Ovary (tissue), 9 donors: ENCODE data around the gene ATG4D. TPM values are rescaled to one million over a fixed set of nuclear protein-coding genes. Genes with fewer than 3 reads are reported as not detected.

Source experiments
- DNase-seq, 5 donors: peaks; one replicate each; pipeline ENCODE4 v3.0.0-alpha.2; 2019 to 2020
- H3K27ac ChIP-seq, 2 donors: fragments of 200-600 bp; one replicate each; pipeline versions ENCODE4 v1.5.1 to v1.8.0; 2019 to 2022
- H3K27me3 ChIP-seq: fragments of 200-600 bp; one replicate; pipeline ENCODE4 v1.8.0; 2022
- H3K36me3 ChIP-seq: fragments of 200-600 bp; sonication (generic); one replicate; pipeline ENCODE4 v1.5.1; 2019
- H3K4me1 ChIP-seq: one replicate; pipeline ENCODE4 v1.8.1; 2013; ENCODE audit warnings: mild to moderate bottlenecking, moderate library complexity; ENCODE audit not compliant: insufficient read depth
- H3K4me3 ChIP-seq: fragments of 200-600 bp; sonication (generic); one replicate; pipeline ENCODE4 v1.5.1; 2017
- H3K9me3 ChIP-seq, 2 donors: fragments of 200-600 bp in 1 of 2; sonication (generic) in 1 of 2; one replicate each; pipeline versions ENCODE4 v1.5.1 to v1.8.1; 2013 to 2019; ENCODE audit warnings: mild to moderate bottlenecking in 1 of 2, moderate library complexity in 1 of 2
- EP300 ChIP-seq: sonication (generic); formaldehyde crosslinking; IDR thresholded peaks from one replicate; pipeline ENCODE4 v1.6.1; 2017; ENCODE audit warnings: antibody characterized with exemption
- POLR2A ChIP-seq: fragments of 450-650 bp; IDR thresholded peaks from one replicate; pipeline ENCODE4 v1.6.1; 2017; ENCODE audit warnings: antibody characterized with exemption, mild to moderate bottlenecking, moderate library complexity
- WGBS, 3 donors: extraction: QIAGEN DNeasy Blood & Tissue Kit in 1 of 3; methylation state at CpG; one replicate each; pipeline versions ENCODE4 v1.1.5 to v1.1.7; 2013 to 2017; 5-methylcytosine and 5-hydroxymethylcytosine counted together
- intact Hi-C, 4 donors: fragments of 100-400 bp; cut with DNase I; formaldehyde crosslinking; loops; one replicate each; pipeline versions ENCODE4 v1.11.0 to v1.15.1; 2022 to 2023
- polyA plus RNA-seq, 2 donors: library from polyadenylated mRNA; stranded (reverse); fragments of 200-250 nt in 1 of 2; fragments of 350-450 nt in 1 of 2; fragmentation: Illumina TruSeq in 1 of 2; extraction: RNeasy Lipid Tissue Mini Kit (QIAGEN cat#74804) in 1 of 2; gene quantifications; one replicate each; pipeline ENCODE4 v1.2.3, GENCODE V29; 2013 to 2014
- total RNA-seq, 7 donors: library from RNA; depleted of rRNA in 2 of 7; stranded (reverse); fragments of >200 nt in 2 of 7; fragmentation: NEBNext Ultra II Directional in 3 of 7; extraction: Animal tissue kit (Norgen Biotek cat#: 25700) in 3 of 7; gene quantifications; one replicate each; pipeline versions ENCODE4 v1.1.0 to v1.2.4, GENCODE V29; 2016 to 2023
- TF ChIP-seq, protein P1 (sequence below), 3 donors: fragments of 450-650 bp in 2 of 3; fragments of 200-600 bp in 1 of 3; IDR thresholded peaks; one replicate each; pipeline versions ENCODE4 v1.5.1 to v1.8.0; 2016 to 2022; ENCODE audit warnings: antibody characterized with exemption in 3 of 3, mild to moderate bottlenecking in 1 of 3
- donor health status: DM: no; HTN: no; CAD: no; lungs with moderate emphysema.
- donor health status: DM: no; HTN: no; CAD: no.
- donor health status: Bipolar disorder and iron deficiency.
- donor health status: DM: yes; HTN: yes; CAD: no.
- donor health status: DM: no; HTN: no; CAD: no.
- donor health status: DM: yes; HTN: yes; CAD: no.

ATG4D gene
- total and polyA plus RNA-seq, 9 donors, result 3.1 to 26.9 (median 21.1) TPM

DNA sequence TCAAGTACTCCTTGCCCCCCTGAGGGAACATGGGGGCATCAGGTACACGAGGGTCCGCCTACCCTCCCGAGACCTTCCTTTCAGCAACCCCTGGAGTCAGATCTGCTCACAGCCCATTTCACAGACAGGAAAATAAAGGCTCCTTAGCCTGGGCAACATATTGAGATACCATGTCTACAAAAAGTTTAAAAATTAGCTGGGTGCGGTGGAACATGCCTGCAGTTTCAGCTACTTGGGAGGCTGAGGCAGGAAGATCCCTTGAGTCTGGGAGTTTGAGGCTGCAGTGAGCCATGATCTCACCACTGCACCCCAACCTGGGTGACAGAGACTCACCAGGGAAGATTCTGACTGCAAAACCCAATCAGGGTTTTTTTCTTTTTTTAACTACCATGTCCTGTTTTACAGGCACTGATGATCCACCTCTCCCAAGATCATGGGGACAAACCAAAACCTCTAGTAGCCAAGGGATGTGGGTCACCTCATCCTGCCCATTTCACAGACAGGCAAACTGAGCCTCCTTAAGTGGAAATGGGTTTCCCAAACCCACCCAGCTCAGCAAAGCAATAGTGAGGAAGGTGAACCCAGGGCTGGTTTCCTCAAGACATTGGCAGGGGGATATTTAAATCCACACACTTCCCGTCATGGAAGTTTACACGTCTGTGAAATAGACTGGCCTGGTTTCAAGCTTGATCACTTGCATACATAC lies 31.5 kb downstream of the ATG4D start:
- H3K9me3 ChIP-seq, result no peaks in the 10 kb centered on the region
- H3K4me1 ChIP-seq, result no peaks in the 10 kb centered on the region
- no peak overlapping the region for H3K27ac ChIP-seq
- no peaks in the 10 kb centered on the region for H3K36me3 ChIP-seq
- intact Hi-C loops, result no loop called here
- no peak overlapping the region for H3K4me3 ChIP-seq
- no peaks in the 10 kb centered on the region for H3K27me3 ChIP-seq
- 66 to 78% (median 76%) methylated on average over 6 of the region's 6 CpGs for WGBS, 3 donors
- TF ChIP-seq EP300, result no peak
- TF ChIP-seq POLR2A, result no peak
- TF ChIP-seq, protein P1, sequence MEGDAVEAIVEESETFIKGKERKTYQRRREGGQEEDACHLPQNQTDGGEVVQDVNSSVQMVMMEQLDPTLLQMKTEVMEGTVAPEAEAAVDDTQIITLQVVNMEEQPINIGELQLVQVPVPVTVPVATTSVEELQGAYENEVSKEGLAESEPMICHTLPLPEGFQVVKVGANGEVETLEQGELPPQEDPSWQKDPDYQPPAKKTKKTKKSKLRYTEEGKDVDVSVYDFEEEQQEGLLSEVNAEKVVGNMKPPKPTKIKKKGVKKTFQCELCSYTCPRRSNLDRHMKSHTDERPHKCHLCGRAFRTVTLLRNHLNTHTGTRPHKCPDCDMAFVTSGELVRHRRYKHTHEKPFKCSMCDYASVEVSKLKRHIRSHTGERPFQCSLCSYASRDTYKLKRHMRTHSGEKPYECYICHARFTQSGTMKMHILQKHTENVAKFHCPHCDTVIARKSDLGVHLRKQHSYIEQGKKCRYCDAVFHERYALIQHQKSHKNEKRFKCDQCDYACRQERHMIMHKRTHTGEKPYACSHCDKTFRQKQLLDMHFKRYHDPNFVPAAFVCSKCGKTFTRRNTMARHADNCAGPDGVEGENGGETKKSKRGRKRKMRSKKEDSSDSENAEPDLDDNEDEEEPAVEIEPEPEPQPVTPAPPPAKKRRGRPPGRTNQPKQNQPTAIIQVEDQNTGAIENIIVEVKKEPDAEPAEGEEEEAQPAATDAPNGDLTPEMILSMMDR (IDR thresholded peaks at IDR 0.05), result no peak
- DNase-seq, result no peak

DNA sequence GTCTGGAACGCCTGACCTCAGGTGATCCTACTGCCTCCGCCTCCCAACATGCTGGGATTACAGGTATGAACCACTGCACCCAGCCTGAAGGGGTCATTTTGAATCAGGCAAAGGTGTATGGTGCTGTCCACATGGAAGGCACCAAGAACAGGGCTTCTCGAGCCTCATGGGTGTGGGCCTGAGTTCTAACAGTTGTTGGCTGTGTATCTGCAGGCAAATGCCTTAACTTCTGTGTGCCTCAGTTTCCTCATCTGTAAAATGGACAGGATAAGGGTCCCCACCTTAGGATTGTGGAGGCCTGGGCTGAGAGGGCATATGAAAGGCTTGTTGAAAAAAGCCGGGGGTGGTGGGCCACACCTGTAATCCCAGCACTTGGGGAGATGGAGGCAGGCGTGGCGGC lies 34.2 kb downstream of the ATG4D start:
- WGBS, 3 donors, result 83 to 98% (median 95%) methylated on average over 6 of the region's 6 CpGs
- Histone ChIP-seq H3K4me3 (no peak overlapping the region), H3K9me3 (no peaks in the 10 kb centered on the region), H3K4me1 (no peaks in the 10 kb centered on the region), H3K27me3 (no peaks in the 10 kb centered on the region), H3K36me3 (no peaks in the 10 kb centered on the region), H3K27ac (no peak overlapping the region)
- no peak for DNase-seq
- TF ChIP-seq, protein P1 (IDR thresholded peaks at IDR 0.05), result no peak
- TF ChIP-seq EP300, result no peak
- intact Hi-C loops, result no loop called here

DNA sequence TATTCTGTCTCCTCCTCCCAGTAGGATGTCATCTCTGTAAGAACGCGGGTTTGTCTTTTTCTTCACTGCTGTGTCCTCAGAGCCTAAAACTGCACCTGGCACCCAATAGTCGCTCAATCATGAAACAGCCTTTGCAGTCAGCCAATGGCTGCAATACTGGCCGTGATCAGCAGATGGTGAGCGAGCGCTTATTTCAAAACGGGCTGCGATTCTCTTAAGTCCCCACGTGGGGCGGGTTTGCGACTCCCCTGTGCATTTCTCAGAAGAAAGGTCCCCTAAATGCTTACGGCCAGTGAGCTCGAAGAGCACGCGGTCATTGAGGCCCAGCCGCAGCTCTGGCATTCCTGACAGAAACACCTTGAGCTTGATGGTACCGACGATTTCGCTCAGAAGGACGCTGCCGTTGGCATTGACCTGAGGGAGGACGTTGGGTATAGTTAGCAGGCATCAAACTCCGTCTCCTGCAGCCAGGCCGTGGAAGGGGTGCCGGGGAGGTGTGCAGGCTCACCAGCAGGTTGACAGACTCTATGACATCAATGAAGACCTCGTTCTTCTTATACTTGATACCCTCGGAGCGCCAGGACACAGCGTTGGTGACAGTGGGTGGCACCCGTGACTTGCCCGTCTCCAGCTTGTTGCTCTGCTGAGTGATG lies 37.4 kb downstream of the ATG4D start:
- no peak overlapping the region for H3K4me3 ChIP-seq
- TF ChIP-seq, protein P1 (IDR thresholded peaks at IDR 0.05), result peak; percentile 84 to 99 (median 98)
- TF ChIP-seq POLR2A, result no peak
- no peak for TF ChIP-seq EP300
- H3K36me3 ChIP-seq, result no peaks in the 10 kb centered on the region
- DNase-seq, result peak; percentile 77 to 91 (median 89)
- H3K9me3 ChIP-seq, result no peaks in the 10 kb centered on the region
- intact Hi-C loops, result loop anchor here (1.0 to 5.0 kb wide), 4 partner anchors 63 to 281 kb away; no protein-coding TSS in a partner anchor
- no peaks in the 10 kb centered on the region for H3K4me1 ChIP-seq
- WGBS, 3 donors, result 16 to 24% (median 17%) methylated on average over 31 of the region's 31 CpGs
- no peaks in the 10 kb centered on the region for H3K27me3 ChIP-seq
- no peak overlapping the region for H3K27ac ChIP-seq

DNA sequence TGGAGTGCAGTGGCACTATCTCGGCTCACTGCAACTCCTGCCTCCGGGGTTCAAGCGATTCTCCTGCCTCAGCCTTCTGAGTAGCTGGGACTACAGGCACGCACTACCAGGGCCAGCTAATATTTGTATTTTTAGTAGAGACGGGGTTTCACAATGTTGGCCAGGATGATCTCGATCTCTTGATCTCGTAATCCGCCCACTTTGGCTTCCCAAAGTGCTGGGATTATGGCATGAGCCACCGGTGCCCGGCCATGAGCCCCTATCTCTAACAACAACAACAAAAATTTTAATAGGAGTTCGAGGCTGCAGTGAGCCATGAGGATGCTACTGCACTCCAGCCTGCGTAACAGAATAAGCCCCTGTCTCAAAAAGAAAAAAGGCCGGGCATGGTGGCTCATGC lies 38.4 kb downstream of the ATG4D start:
- no peak for DNase-seq
- Histone ChIP-seq H3K27ac (no peak overlapping the region), H3K36me3 (no peaks in the 10 kb centered on the region), H3K9me3 (no peaks in the 10 kb centered on the region), H3K4me1 (no peaks in the 10 kb centered on the region), H3K27me3 (no peaks in the 10 kb centered on the region), H3K4me3 (no peak overlapping the region)
- TF ChIP-seq POLR2A (no peak), EP300 (no peak)
- TF ChIP-seq, protein P1 (IDR thresholded peaks at IDR 0.05), result no peak
- intact Hi-C loops, result loop anchor here in 1 of 4 donors (5.0 kb wide), 2 partner anchors 110 to 280 kb away; no protein-coding TSS in a partner anchor
- 83 to 93% (median 89%) methylated on average over 13 of the region's 13 CpGs for WGBS, 3 donors
